MG63 (cell line): ENCODE data around the gene KIF18A. TPM values are rescaled to one million over a fixed set of nuclear protein-coding genes. Genes with fewer than 3 reads are reported as not detected.
A peak's percentile ranks its signal among the peaks of the same experiment; 100 is the strongest.

Source experiments
- DNase-seq: peaks from one replicate; pipeline ENCODE4 v3.0.0-alpha.2; 2020
- H3K27me3 ChIP-seq: fragments of 250-450 bp; sonication (Bioruptor Pico); 2 replicates; pipeline ENCODE4 v1.5.1; 2020; ENCODE audit warnings: mild to moderate bottlenecking, moderate library complexity
- H3K36me3 ChIP-seq: fragments of 250-450 bp; sonication (Bioruptor Pico); 2 replicates; pipeline ENCODE4 v1.5.1; 2020; ENCODE audit warnings: mild to moderate bottlenecking, moderate library complexity
- H3K4me3 ChIP-seq: fragments of 250-450 bp; sonication (Bioruptor Pico); 2 replicates; pipeline ENCODE4 v1.5.1; 2020; ENCODE audit warnings: mild to moderate bottlenecking, moderate library complexity
- H3K9me3 ChIP-seq: fragments of 250-450 bp; sonication (Bioruptor Pico); 2 replicates; pipeline ENCODE4 v1.5.1; 2020; ENCODE audit warnings: mild to moderate bottlenecking, moderate library complexity
- total RNA-seq: library from RNA; depleted of rRNA; stranded (reverse); fragments of >200 nt; shearing (Covaris generic); gene quantifications from 2 replicates; pipeline ENCODE4 v1.2.3, GENCODE V29; 2014; ENCODE audit warnings: low replicate concordance; rRNA removed

KIF18A gene
- total RNA-seq, 1 experiment from 2014 or later = 12.4 TPM

- no peak for DNase-seq
- Histone ChIP-seq H3K4me3 (no peak overlapping the region), H3K36me3 (peaks cover 5% of the 10 kb centered on the region; the same call in 1 of the 2 replicates), H3K27me3 (no peaks in the 10 kb centered on the region), H3K9me3 (peaks cover 2% of the 10 kb centered on the region; the same call in 1 of the 2 replicates)
These were observed 98.6 kb downstream of the KIF18A start for GRCh38 chr11:28009388-28009787.

- Histone ChIP-seq H3K27me3 (no peaks in the 10 kb centered on the region), H3K4me3 (no peak overlapping the region), H3K9me3 (peaks cover 2% of the 10 kb centered on the region; the same call in 1 of the 2 replicates), H3K36me3 (no peaks in the 10 kb centered on the region; the same call in none of the 2 replicates)
- no peak for DNase-seq
These were observed 104.3 kb downstream of the KIF18A start for GRCh38 chr11:28003615-28004014.

- DNase-seq = no peak
- no peaks in the 10 kb centered on the region; the same call in 1 of the 2 replicates for H3K9me3 ChIP-seq
- no peak overlapping the region for H3K4me3 ChIP-seq
- no peaks in the 10 kb centered on the region for H3K27me3 ChIP-seq
- H3K36me3 ChIP-seq = peaks cover 4% of the 10 kb centered on the region
These were observed 109.4 kb downstream of the KIF18A start for GRCh38 chr11:27998552-27998951.

GRCh38 chr11:27997344-27997743, 110.6 kb downstream of the KIF18A start:
- Histone ChIP-seq H3K27me3 (no peaks in the 10 kb centered on the region), H3K4me3 (no peak overlapping the region), H3K36me3 (peaks cover 4% of the 10 kb centered on the region), H3K9me3 (no peaks in the 10 kb centered on the region)
- DNase-seq = no peak

- no peak for DNase-seq
These were observed 111.9 kb downstream of the KIF18A start for GRCh38 chr11:27996066-27996465.

GRCh38 chr11:27995083-27995482, 112.9 kb downstream of the KIF18A start:
- H3K9me3 ChIP-seq = no peaks in the 10 kb centered on the region
- no peak overlapping the region for H3K4me3 ChIP-seq
- no peaks in the 10 kb centered on the region for H3K27me3 ChIP-seq
- DNase-seq = no peak
- H3K36me3 ChIP-seq = peaks cover 4% of the 10 kb centered on the region

More at GRCh38 chr11:27996066-27996465, 111.9 kb downstream of the KIF18A start:
- peaks cover 4% of the 10 kb centered on the region for H3K36me3 ChIP-seq
- H3K27me3 ChIP-seq = no peaks in the 10 kb centered on the region
- H3K9me3 ChIP-seq = no peaks in the 10 kb centered on the region
- no peak overlapping the region for H3K4me3 ChIP-seq

GRCh38 chr11:27991736-27992135, 116.2 kb downstream of the KIF18A start:
- peak; percentile 36 for DNase-seq
- no peak overlapping the region for H3K4me3 ChIP-seq

GRCh38 chr11:27977527-27977926, 130.4 kb downstream of the KIF18A start:
- DNase-seq = no peak
- Histone ChIP-seq H3K27me3 (no peaks in the 10 kb centered on the region), H3K4me3 (no peak overlapping the region), H3K9me3 (no peaks in the 10 kb centered on the region), H3K36me3 (no peaks in the 10 kb centered on the region)

More at GRCh38 chr11:27991736-27992135, 116.2 kb downstream of the KIF18A start:
- Histone ChIP-seq H3K9me3 (no peaks in the 10 kb centered on the region), H3K36me3 (no peaks in the 10 kb centered on the region), H3K27me3 (no peaks in the 10 kb centered on the region)

- H3K9me3 ChIP-seq = no peaks in the 10 kb centered on the region
- DNase-seq = no peak
- H3K27me3 ChIP-seq = no peaks in the 10 kb centered on the region
- H3K36me3 ChIP-seq = no peaks in the 10 kb centered on the region
- H3K4me3 ChIP-seq = no peak overlapping the region
These were observed 130.9 kb downstream of the KIF18A start for GRCh38 chr11:27977031-27977430.

- Histone ChIP-seq H3K4me3 (no peak overlapping the region), H3K36me3 (no peaks in the 10 kb centered on the region), H3K9me3 (no peaks in the 10 kb centered on the region), H3K27me3 (no peaks in the 10 kb centered on the region)
- DNase-seq = no peak
These were observed 131.7 kb downstream of the KIF18A start for GRCh38 chr11:27976262-27976661.

GRCh38 chr11:27973851-27974536, 134.0 kb downstream of the KIF18A start:
- DNase-seq = peak; percentile 44
- no peak overlapping the region for H3K4me3 ChIP-seq
- H3K27me3 ChIP-seq = no peaks in the 10 kb centered on the region
- H3K36me3 ChIP-seq = no peaks in the 10 kb centered on the region
- H3K9me3 ChIP-seq = no peaks in the 10 kb centered on the region

GRCh38 chr11:27972522-27973170, 135.3 kb downstream of the KIF18A start:
- no peak for DNase-seq
- H3K27me3 ChIP-seq = no peaks in the 10 kb centered on the region

GRCh38 chr11:27971171-27971570, 136.8 kb downstream of the KIF18A start:
- Histone ChIP-seq H3K36me3 (no peaks in the 10 kb centered on the region), H3K9me3 (no peaks in the 10 kb centered on the region), H3K27me3 (no peaks in the 10 kb centered on the region), H3K4me3 (no peak overlapping the region)
- DNase-seq = no peak

More at GRCh38 chr11:27972522-27973170, 135.3 kb downstream of the KIF18A start:
- H3K4me3 ChIP-seq = no peak overlapping the region
- no peaks in the 10 kb centered on the region for H3K36me3 ChIP-seq
- no peaks in the 10 kb centered on the region for H3K9me3 ChIP-seq

Other genes starting within 250 kb of the KIF18A start
- gene METTL15, start 232 bp upstream of the KIF18A start, total RNA-seq = 14.4 and 20.6 TPM in 2 replicates